IMR-90 (cell line): ENCODE results near the gene PAWR. TPM values are rescaled to one million over a fixed set of nuclear protein-coding genes. Genes with fewer than 3 reads are reported as not detected.

ENCODE experiments used
- ATAC-seq: fragments of 200-7000 bp; cut with Tn5 transposase; 2 replicates; pipeline ENCODE4 v1.9.1; 2020; ENCODE audit warnings: low read depth, mild to moderate bottlenecking, moderate library complexity
- BruUV-seq: library from RNA; stranded (reverse); fragments of 400-500 nt; replicated peaks from 2 replicates; lab custom pipeline; 2021; lab: Mats Ljungman, UMichigan
- CTCF ChIA-PET: fragments of 300-600 bp; formaldehyde crosslinking; extraction: SDS; loops from one replicate; lab custom pipeline; 2021; ENCODE audit warnings: antibody characterized with exemption; lab: Yijun Ruan, JAX
- POLR2A ChIA-PET: fragments of 300-600 bp; sonication (Branson Sonifier 250); formaldehyde crosslinking; loops from one replicate; lab custom pipeline; 2022; ENCODE audit warnings: antibody characterized with exemption; ENCODE audit not compliant: unreplicated experiment; lab: Charles Lee
- DNase-seq: peaks from one replicate; pipeline ENCODE4 v3.0.0; 2013
- H2AFZ ChIP-seq: replicated peaks from 2 replicates; pipeline ENCODE3; 2013; ENCODE audit warnings: low read length, mild to moderate bottlenecking; ENCODE audit not compliant: poor library complexity
- H2AK5ac ChIP-seq: 2 replicates; pipeline ENCODE4 v1.6.1; 2013; ENCODE audit warnings: low read depth, low read length, inconsistent platforms
- H2AK9ac ChIP-seq: replicated peaks from 2 replicates; pipeline ENCODE3; 2013; ENCODE audit warnings: mild to moderate bottlenecking, low read depth, low read length, moderate library complexity; ENCODE audit not compliant: poor library complexity
- H2BK120ac ChIP-seq: 2 replicates; pipeline ENCODE4 v1.6.1; 2013; ENCODE audit warnings: low read depth, low read length, inconsistent platforms
- H2BK15ac ChIP-seq: 3 replicates; pipeline ENCODE4 v1.6.1; 2013; ENCODE audit warnings: low read depth, low read length, inconsistent platforms
- H2BK20ac ChIP-seq: 2 replicates; pipeline ENCODE4 v1.6.1; 2013; ENCODE audit warnings: low read depth, mild to moderate bottlenecking, inconsistent platforms, low read length, moderate library complexity
- H2BK5ac ChIP-seq: 2 replicates; pipeline ENCODE4 v1.6.1; 2013; ENCODE audit warnings: mild to moderate bottlenecking, low read depth, low read length, inconsistent platforms; ENCODE audit not compliant: poor library complexity, severe bottlenecking
- H3K14ac ChIP-seq: replicated peaks from 2 replicates; pipeline ENCODE4 v1.6.1; 2013; ENCODE audit warnings: low read depth, low read length, inconsistent platforms
- H3K18ac ChIP-seq: 2 replicates; pipeline ENCODE4 v1.6.1; 2013; ENCODE audit warnings: low read depth, low read length, control low read depth
- H3K23ac ChIP-seq: 2 replicates; pipeline ENCODE4 v1.6.1; 2013; ENCODE audit warnings: low read depth, low read length, inconsistent platforms
- H3K27ac ChIP-seq: 2 replicates; pipeline ENCODE4 v1.5.1; 2013; ENCODE audit warnings: mild to moderate bottlenecking, control low read depth, low read length; ENCODE audit not compliant: insufficient read depth
- H3K27me3 ChIP-seq: 2 replicates; pipeline ENCODE4 v1.6.1; 2013; ENCODE audit warnings: low read length; ENCODE audit not compliant: control insufficient read depth, insufficient read depth
- H3K36me3 ChIP-seq: 2 replicates; pipeline ENCODE4 v1.6.1; 2013; ENCODE audit warnings: low read length, mixed read lengths; ENCODE audit not compliant: control insufficient read depth, insufficient read depth
- H3K4ac ChIP-seq: 2 replicates; pipeline ENCODE4 v1.6.1; 2013; ENCODE audit warnings: low read depth, low read length, inconsistent platforms
- H3K4me1 ChIP-seq: 2 replicates; pipeline ENCODE4 v1.6.1; 2013; ENCODE audit warnings: low read length, mixed read lengths; ENCODE audit not compliant: control insufficient read depth, insufficient read depth
- H3K4me2 ChIP-seq: 2 replicates; pipeline ENCODE4 v1.6.1; 2013; ENCODE audit warnings: low read depth, mild to moderate bottlenecking, control low read depth, low read length, moderate library complexity
- H3K4me3 ChIP-seq: 2 replicates; pipeline ENCODE4 v1.5.1; 2013; ENCODE audit warnings: low read depth, mild to moderate bottlenecking, control low read depth, low read length, moderate library complexity; ENCODE audit not compliant: insufficient read depth
- H3K56ac ChIP-seq: 2 replicates; pipeline ENCODE4 v1.6.1; 2013; ENCODE audit warnings: low read length, inconsistent platforms; ENCODE audit not compliant: insufficient read depth; ENCODE audit errors: extremely low read depth
- H3K79me1 ChIP-seq, 2 experiments: 2 replicates each; pipeline ENCODE4 v1.6.1; 2013; ENCODE audit warnings: low read length in 2 of 2, inconsistent platforms in 1 of 2, low read depth in 1 of 2
- H3K9ac ChIP-seq: 2 replicates; pipeline ENCODE4 v1.6.1; 2013; ENCODE audit warnings: low read depth, low read length, control low read depth
- H3K9me1 ChIP-seq: 2 replicates; pipeline ENCODE4 v1.6.1; 2013; ENCODE audit warnings: low read length, inconsistent platforms; ENCODE audit not compliant: insufficient read depth
- H3K9me3 ChIP-seq: 2 replicates; pipeline ENCODE4 v1.6.1; 2013; ENCODE audit warnings: low read length; ENCODE audit not compliant: control insufficient read depth, insufficient read depth
- H4K20me1 ChIP-seq: 2 replicates; pipeline ENCODE4 v1.6.1; 2013; ENCODE audit warnings: low read length, inconsistent platforms; ENCODE audit not compliant: insufficient read depth
- H4K5ac ChIP-seq: 2 replicates; pipeline ENCODE4 v1.6.1; 2013; ENCODE audit warnings: mild to moderate bottlenecking, low read depth, low read length, control low read depth
- H4K8ac ChIP-seq, 2 experiments: 2 replicates each; pipeline ENCODE4 v1.6.1; 2013; ENCODE audit warnings: low read depth in 2 of 2, low read length in 2 of 2, control low read depth in 1 of 2, inconsistent platforms in 1 of 2
- H4K91ac ChIP-seq: 2 replicates; pipeline ENCODE4 v1.6.1; 2013; ENCODE audit warnings: low read depth, low read length, inconsistent platforms; ENCODE audit not compliant: insufficient read depth
- CEBPB ChIP-seq: IDR thresholded peaks from 2 replicates; pipeline ENCODE4 v1.6.1; 2012; ENCODE audit warnings: low read depth, low read length, improper control_type of control experiment
- CHD1 ChIP-seq: IDR thresholded peaks from 2 replicates; pipeline ENCODE4 v1.6.1; 2012; ENCODE audit warnings: low read depth, low read length, improper control_type of control experiment
- CTCF ChIP-seq: conservative IDR thresholded peaks from 2 replicates; pipeline ENCODE4 v1.5.1; 2012; ENCODE audit warnings: mild to moderate bottlenecking, low read depth, low read length, improper control_type of control experiment
- ELK1 ChIP-seq: fragments of 150-350 bp; IDR thresholded peaks from 2 replicates; pipeline ENCODE4 v1.6.1; 2016; ENCODE audit warnings: low read depth, mild to moderate bottlenecking, low read length, moderate library complexity, borderline replicate concordance
- FOS ChIP-seq: fragments of 150-350 bp; IDR thresholded peaks from 2 replicates; pipeline ENCODE4 v1.6.1; 2016; ENCODE audit warnings: low read depth, low read length
- MAFK ChIP-seq: IDR thresholded peaks from 2 replicates; pipeline ENCODE4 v1.6.1; 2012; ENCODE audit warnings: low read depth, low read length, improper control_type of control experiment
- MAZ ChIP-seq: IDR thresholded peaks from 2 replicates; pipeline ENCODE4 v1.6.1; 2012; ENCODE audit warnings: low read depth, mild to moderate bottlenecking, low read length, improper control_type of control experiment, moderate library complexity, borderline replicate concordance
- MXI1 ChIP-seq: IDR thresholded peaks from 2 replicates; pipeline ENCODE4 v1.6.1; 2012; ENCODE audit warnings: low read depth, mild to moderate bottlenecking, low read length, moderate library complexity, borderline replicate concordance
- NFE2L2 ChIP-seq: fragments of 150-350 bp; IDR thresholded peaks from 2 replicates; pipeline ENCODE4 v1.6.1; 2016; ENCODE audit warnings: low read depth, mild to moderate bottlenecking, low read length
- POLR2A ChIP-seq: IDR thresholded peaks from 2 replicates; pipeline ENCODE4 v1.6.1; 2012; ENCODE audit warnings: mild to moderate bottlenecking, low read depth, low read length
- RAD21 ChIP-seq: IDR thresholded peaks from 2 replicates; pipeline ENCODE4 v1.6.1; 2012; ENCODE audit warnings: low read length, improper control_type of control experiment
- RCOR1 ChIP-seq: IDR thresholded peaks from 2 replicates; pipeline ENCODE4 v1.6.1; 2012; ENCODE audit warnings: mild to moderate bottlenecking, low read length, improper control_type of control experiment; ENCODE audit not compliant: insufficient replicate concordance
- RFX5 ChIP-seq: IDR thresholded peaks from 2 replicates; pipeline ENCODE4 v1.8.0; 2012; ENCODE audit warnings: low read depth, mild to moderate bottlenecking, low read length, moderate library complexity
- SMC3 ChIP-seq: fragments of 150-350 bp; IDR thresholded peaks from 2 replicates; pipeline ENCODE4 v1.6.1; 2016; ENCODE audit warnings: low read depth, mild to moderate bottlenecking, antibody characterized with exemption, low read length, moderate library complexity
- USF2 ChIP-seq: fragments of 150-350 bp; IDR thresholded peaks from 2 replicates; pipeline ENCODE4 v1.6.1; 2017; ENCODE audit warnings: mild to moderate bottlenecking, antibody characterized with exemption, low read length, low read depth
- WGBS, 2 experiments: methylation state at CpG; one replicate each; pipeline versions ENCODE4 v1.1.5 to v1.1.7; 2013; ENCODE audit warnings: missing lambda C conversion rate in 2 of 2; ENCODE audit not compliant: insufficient read length in 1 of 2; ENCODE audit errors: extremely low coverage in 2 of 2; 5-methylcytosine and 5-hydroxymethylcytosine counted together
- dilution Hi-C: fragments of 300-500 bp; cut with HindIII; formaldehyde crosslinking; loops from one replicate; pipeline ENCODE4 v1.14.3; 2018; ENCODE audit warnings: low sequenced_read_pairs; ENCODE audit not compliant: unreplicated experiment
- in situ Hi-C: fragments of 300-500 bp; cut with MboI; formaldehyde crosslinking; loops from 3 replicates; pipeline ENCODE4 v1.14.3; 2019; ENCODE audit warnings: low sequenced_read_pairs, inconsistent platforms, mixed read lengths
- intact Hi-C: fragments of 100-400 bp; cut with micrococcal nuclease; formaldehyde crosslinking; loops from 2 replicates; pipeline ENCODE4 v1.10.0; 2022
- polyA plus RNA-seq, 3 experiments: library from polyadenylated mRNA; depleted of rRNA; stranded (reverse); fragments of >200 nt; gene quantifications; 2 replicates each; pipeline ENCODE4 v1.2.3, GENCODE V29; 2012; ENCODE audit warnings: low replicate concordance in 1 of 3
- total RNA-seq: library from RNA; depleted of rRNA; stranded (reverse); fragments of >200 nt; gene quantifications from 2 replicates; pipeline ENCODE4 v1.2.3, GENCODE V29; 2012

PAWR gene
- total and polyA plus RNA-seq, 2 of the 4 experiments (the other 2 are of a cell fraction) = 13.2 to 13.6 TPM

GRCh38 chr12:79662046-79662811 lies 28.5 kb downstream of the PAWR start:
- peak overlapping the region; percentile 78; the same call in 1 of the 2 replicates for H2AK5ac ChIP-seq
- no peak overlapping the region for H2AFZ ChIP-seq
- H2AK9ac ChIP-seq = no peak overlapping the region
- H3K4me2 ChIP-seq = no peak overlapping the region
- H2BK20ac ChIP-seq = peak overlapping the region; percentile 14; the same call in 1 of the 2 replicates
- DNase-seq (peak; percentile 45), ATAC-seq (no peak)
- dilution Hi-C loops = no loop called here
- no peaks in the 10 kb centered on the region for H3K36me3 ChIP-seq
- H4K5ac ChIP-seq = no peak overlapping the region
- no peak overlapping the region for H2BK120ac ChIP-seq
- no peaks in the 10 kb centered on the region for H3K27me3 ChIP-seq
- peaks cover 8% of the 10 kb centered on the region for H4K20me1 ChIP-seq
- no peak overlapping the region for H4K91ac ChIP-seq
- no peaks in the 10 kb centered on the region for H3K9me3 ChIP-seq
- H3K79me1 ChIP-seq = peaks cover 7 to 40% of the 10 kb centered on the region in 2 experiments
- H2BK5ac ChIP-seq = peak overlapping the region; percentile 50
- in situ Hi-C loops = no loop called here
- H3K4ac ChIP-seq = no peak overlapping the region; the same call in 1 of the 2 replicates
- no CpG with 5 or more reads among the region's 1 CpG for WGBS, 2 experiments
- no peak overlapping the region for H3K27ac ChIP-seq
- H2BK15ac ChIP-seq = no peak overlapping the region
- H3K18ac ChIP-seq = peak overlapping the region; percentile 71
- ChIA-PET CTCF (no interaction called here), POLR2A (no interaction called here)
- no peak overlapping the region for H4K8ac ChIP-seq
- peak overlapping the region; percentile 63; the same call in 1 of the 2 replicates for H3K14ac ChIP-seq
- no peak overlapping the region for H3K9ac ChIP-seq
- peaks cover 4% of the 10 kb centered on the region for H3K4me1 ChIP-seq
- H3K56ac ChIP-seq = no peak overlapping the region
- no peak overlapping the region for H3K4me3 ChIP-seq
- H3K9me1 ChIP-seq = no peaks in the 10 kb centered on the region; the same call in 1 of the 2 replicates
- intact Hi-C loops = no loop called here
- BruUV-seq = no TSS peak
- peak overlapping the region; percentile 49; the same call in 1 of the 2 replicates for H3K23ac ChIP-seq
- TF ChIP-seq CEBPB (no peak), POLR2A (no peak), MXI1 (no peak), MAFK (no peak), SMC3 (no peak), RCOR1 (no peak), FOS (no peak), RFX5 (no peak), CHD1 (no peak), CTCF (no peak), NFE2L2 (no peak), RAD21 (no peak), USF2 (no peak), ELK1 (no peak), MAZ (no peak)
